HL-60/S4 treated with phorbol 12-myristate 13-acetate at 8.2 ng/mL for 4 days and 3 days (cell line): Measurements from ENCODE around the gene RGS14.
"Not testable (repeated sequence)": the region's sequence is repeated elsewhere in the genome, so short reads cannot be mapped to it uniquely, and the experiment has no call there.

Experiments used
- in situ Hi-C: fragments of 300-500 bp; cut with MboI; formaldehyde crosslinking; loops from 2 replicates; pipeline ENCODE4 v1.15.0; 2022; ENCODE audit warnings: low sequenced_read_pairs

Gene RGS14

DNA sequence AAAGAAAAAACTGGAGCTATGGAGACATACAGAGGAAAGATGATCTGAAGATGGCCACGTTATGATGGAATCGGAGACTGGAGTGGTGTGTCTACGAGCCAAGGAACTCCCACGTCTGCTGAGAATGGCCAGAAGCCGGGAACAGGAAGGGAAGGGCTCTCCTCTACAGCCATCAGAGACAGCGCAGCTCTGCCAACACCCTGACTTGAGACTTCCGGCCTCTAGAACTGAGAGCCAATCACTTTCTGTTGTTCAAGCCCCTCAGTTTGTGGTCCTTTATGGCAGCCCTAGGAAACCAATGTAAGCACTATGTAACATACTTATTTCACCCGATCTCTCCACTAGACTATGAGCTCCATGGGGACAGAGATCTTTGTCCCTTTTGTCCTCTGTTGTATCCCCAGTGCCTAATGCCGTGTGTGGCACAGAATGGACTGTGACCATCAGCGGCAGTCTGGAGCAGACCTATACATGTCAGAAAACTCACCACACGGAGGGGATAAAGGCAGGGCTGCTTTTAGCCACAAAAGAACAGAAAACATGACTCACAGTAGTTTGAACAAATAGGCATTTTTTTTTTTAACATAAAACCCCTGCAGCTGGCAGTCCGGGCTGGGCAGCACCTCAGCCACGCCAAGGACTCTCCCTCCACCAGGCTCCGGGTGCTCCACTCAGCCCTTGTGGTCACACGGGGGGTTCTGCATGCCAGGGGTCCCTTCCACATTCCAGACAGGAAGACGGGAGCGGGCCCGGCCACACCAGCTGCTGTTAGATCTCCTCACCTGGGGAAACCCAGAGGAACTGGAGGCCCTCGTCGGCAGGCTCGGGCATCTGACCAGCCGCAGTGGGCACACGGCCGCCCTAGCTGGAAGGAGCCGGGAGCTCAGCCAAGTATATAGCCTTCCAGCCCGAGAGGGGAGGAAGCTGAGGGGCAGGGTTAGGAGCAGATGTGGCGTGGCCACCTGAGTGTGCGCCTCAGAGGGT is 29.9 kb upstream of the RGS14 start:
- in situ Hi-C loops: no loop called here

GRCh38 chr5:177328545-177329231 is 29.0 kb upstream of the RGS14 start:
- in situ Hi-C loops: no loop called here

- in situ Hi-C loops: no loop called here
These were observed 27.8 kb upstream of the RGS14 start for GRCh38 chr5:177329883-177330282.

GRCh38 chr5:177330991-177331842 is 26.5 kb upstream of the RGS14 start:
- in situ Hi-C loops: no loop called here

DNA sequence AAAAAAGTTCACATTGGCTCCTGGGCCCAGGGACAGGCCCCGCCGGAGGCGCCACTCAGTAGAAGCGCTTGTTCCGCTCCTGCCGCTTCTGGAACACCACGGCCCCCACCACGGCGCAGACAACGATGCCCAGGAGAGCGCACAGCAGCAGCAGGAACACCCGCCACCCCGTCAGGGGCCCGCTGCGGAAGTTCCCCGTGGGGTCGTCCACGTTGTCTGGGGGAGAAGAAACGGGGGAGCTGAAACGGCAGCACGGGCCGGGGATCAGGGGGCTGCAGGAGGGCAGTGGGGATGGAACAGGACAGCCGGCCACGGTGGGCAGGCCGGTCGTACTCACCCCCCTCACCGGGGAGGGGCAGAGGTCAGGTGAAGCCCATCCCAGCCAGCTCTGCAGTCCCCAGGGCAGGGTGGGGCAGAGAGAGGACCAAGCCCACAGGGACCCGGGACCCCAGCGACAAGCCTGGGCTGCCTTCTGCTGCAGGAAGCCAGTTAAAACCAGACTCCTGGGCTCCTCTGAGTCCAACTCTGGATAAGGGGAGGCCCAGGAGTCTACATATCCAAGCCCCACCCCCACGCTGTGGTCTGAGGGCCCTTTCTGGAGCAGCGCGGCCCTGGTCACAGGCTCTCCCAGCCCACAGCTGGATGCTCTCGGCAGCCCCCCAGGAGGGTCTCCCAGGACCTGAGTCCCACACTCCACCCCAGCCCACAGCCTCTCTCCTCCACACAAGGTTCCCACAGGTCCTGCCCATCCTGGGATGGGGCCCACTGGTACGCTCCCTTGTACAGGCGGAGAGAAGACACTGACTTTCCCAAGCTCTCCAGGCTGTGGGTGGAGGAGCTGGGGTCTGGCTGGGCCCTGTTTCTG is 25.5 kb upstream of the RGS14 start:
- in situ Hi-C loops: no loop called here

- in situ Hi-C loops: no loop called here
These were observed 24.8 kb upstream of the RGS14 start for GRCh38 chr5:177332896-177333260.

- in situ Hi-C loops: no loop called here
These were observed 24.1 kb upstream of the RGS14 start for GRCh38 chr5:177333420-177334154.

DNA sequence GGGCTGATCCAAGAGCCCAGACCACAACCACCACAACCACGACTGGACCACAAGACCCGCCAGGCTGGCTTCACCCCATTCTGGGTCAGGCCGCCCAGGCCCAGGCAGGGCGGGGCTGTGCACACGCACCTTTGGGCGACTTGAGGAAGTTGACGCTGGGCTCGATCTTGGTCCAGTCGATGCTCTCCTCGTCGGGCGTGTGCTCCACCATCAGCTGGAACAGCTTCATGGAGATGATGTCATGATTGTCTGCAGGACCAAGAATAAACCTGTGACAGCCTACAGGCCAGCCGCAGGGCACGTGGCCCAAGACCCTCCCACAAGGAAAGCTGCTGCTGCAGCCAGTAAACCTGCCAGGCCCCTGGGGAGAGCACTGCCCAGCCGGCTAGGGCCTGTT is 23.6 kb upstream of the RGS14 start:
- in situ Hi-C loops: no loop called here

GRCh38 chr5:177334781-177335700 is 22.7 kb upstream of the RGS14 start:
- in situ Hi-C loops: no loop called here

- in situ Hi-C loops: no loop called here
These were observed 22.0 kb upstream of the RGS14 start for GRCh38 chr5:177335701-177336065.

DNA sequence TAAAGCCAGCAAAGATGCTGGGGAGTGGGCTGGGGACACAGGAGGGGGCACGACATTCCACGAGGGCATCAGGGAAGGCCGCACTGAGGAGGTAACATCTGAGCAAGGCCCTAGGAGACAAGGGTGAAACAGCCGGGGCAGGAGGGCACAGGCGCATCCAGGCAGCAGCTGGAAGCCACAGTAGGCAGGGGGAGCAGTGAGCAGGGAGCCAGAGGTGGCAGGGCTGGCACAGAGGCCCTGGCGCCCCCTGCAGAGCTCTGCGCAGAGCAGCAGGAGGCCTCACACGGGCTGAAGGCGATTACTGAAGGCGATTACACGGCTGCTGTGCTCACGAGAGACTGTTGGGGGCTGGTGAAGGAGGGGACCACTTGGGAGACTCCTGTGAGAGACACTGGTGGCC is 21.6 kb upstream of the RGS14 start:
- in situ Hi-C loops: no loop called here

DNA sequence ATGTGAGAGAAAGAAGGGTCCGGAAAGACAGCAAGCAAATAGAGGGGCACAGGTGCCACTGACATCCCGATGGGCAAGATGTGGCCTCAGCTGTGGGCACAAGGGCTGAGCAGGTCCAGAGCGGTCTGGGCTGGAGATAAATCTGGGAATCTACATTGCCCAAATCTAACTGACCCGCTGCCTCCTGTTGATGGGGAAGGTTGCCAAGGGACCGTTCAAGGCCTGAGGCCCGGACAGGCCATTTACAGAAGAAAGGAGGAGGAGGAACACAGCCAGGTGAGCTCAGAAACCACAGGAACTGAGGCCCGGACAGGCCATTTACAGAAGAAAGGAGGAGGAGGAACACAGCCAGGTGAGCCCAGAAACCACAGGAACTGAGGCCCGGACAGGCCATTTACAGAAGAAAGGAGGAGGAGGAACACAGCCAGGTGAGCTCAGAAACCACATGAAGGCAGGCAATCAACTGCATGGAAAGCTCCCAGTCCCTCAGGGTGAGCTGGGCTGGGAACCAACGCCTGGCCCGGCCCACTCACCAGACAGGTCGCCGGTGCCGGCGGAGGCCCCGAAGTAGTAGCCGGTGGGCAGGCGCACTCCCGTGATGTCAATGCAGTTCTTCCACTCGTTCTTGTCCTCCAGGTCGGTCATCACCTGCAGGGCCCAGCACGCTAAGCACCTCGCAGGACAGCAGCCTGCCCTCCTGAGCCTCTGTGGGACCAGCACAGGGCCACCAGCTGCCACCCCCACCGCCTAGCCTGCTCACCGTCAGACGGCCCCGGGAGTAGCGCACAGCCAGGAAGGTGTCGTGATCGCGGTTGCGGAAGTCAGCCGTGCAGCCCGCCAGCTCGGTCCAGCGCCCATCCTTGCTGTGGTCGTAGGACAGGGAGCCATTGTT is 20.9 kb upstream of the RGS14 start:
- in situ Hi-C loops: no loop called here

DNA sequence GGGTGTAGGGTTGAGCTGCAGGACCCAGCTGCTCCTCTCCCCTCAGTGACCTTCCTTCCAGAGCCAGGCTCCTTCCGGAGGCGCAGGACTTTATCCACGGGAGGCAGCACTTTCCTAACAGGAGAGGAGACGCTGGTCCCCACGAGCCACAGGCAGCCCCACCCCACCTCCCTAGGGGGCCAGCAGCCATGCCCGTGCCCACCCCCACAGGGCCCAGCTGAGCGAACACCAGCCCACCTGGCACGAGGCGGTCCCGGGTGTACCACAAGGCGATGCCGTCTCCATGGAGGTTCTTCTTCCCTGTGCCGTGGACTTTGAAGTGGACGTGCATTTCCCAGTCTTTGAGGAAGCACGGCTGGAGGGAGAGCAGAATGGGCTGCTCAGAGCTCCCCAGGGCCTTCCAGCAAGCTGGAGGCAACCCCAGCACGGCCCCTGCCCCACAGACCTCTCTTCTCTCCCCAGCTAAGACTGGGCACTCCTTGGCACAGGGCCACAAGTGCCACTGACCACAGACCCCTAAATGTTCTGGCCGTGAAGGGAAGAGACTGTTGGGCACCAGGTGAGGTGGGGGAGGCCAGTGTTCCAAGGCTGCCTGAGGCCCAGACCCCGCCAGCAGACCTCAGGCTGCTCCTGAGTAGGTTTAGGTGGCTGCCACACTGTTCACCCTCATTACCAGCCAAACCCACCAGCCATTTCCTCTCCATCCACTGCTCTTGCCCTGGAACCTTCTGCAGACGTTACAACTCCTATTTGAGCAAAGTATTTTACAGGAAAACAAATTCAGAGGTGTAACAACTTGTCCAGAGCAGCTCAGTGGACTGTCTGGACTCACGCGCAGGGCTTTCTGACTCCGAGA is 19.2 kb upstream of the RGS14 start:
- in situ Hi-C loops: no loop called here

GRCh38 chr5:177339107-177339638 is 18.6 kb upstream of the RGS14 start:
- in situ Hi-C loops: no loop called here

DNA sequence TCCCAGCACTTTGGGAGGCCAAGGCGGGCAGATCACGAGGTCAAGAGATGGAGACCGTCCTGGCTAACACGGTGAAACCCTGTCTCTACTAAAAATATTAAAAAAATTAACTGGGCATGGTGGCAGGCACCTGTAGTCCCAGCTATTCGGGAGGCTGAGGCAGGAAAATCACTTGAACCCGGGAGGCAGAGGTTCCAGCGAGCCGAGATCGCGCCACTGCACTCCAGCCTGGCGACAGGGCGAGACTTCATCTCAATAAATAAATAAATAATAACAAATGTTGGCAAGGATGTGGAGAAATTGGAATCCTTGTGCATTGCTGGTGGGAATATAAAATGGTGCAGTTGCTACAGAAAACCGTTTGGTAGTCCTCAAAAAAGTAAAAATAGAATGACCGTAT is 14.7 kb upstream of the RGS14 start:
- in situ Hi-C loops: not testable (repeated sequence)

- in situ Hi-C loops: no loop called here
These were observed 13.9 kb upstream of the RGS14 start for GRCh38 chr5:177343777-177344176.
